NT2/D1 (cell line): Measurements from ENCODE around the gene CRB2.

ENCODE experiments used
- SUZ12 ChIP-seq: IDR thresholded peaks from 2 replicates; pipeline ENCODE4 v1.6.1; 2011; ENCODE audit not compliant: insufficient read length, insufficient read depth; ENCODE audit errors: extremely low read depth
- YY1 ChIP-seq: IDR thresholded peaks from 2 replicates; pipeline ENCODE4 v1.6.1; 2011; ENCODE audit not compliant: insufficient read length, insufficient read depth

DNA sequence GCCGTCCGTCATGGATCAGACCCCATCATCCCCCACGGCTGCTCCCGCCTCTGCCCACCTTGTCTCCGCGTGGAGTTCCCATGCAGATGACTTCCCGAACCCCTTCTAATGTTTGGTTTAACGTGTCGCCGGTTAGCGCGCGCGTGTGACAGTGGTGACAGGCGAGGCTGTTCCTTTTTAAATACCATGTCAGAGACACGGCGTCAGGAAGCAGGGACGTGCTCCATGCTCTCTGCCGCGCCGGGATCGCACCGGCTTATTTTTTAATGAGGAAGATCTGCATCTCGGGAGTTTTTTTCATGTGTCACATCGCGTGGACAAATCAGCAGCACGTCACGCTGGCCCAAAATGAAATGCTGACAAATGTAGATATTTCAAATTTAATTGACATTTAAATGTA is 35.9 kb downstream of the CRB2 start:
- TF ChIP-seq SUZ12: no peak
- TF ChIP-seq YY1: no peak
